ENCODE data around the gene ELF5. TPM values are rescaled to one million over a fixed set of nuclear protein-coding genes. Genes with fewer than 3 reads are reported as not detected.

ELF5 gene
- total and polyA plus RNA-seq, 10 of the 15 experiments (the other 5 are each of a cell fraction or from before 2014, with no cell fraction given): not detected

DNA sequence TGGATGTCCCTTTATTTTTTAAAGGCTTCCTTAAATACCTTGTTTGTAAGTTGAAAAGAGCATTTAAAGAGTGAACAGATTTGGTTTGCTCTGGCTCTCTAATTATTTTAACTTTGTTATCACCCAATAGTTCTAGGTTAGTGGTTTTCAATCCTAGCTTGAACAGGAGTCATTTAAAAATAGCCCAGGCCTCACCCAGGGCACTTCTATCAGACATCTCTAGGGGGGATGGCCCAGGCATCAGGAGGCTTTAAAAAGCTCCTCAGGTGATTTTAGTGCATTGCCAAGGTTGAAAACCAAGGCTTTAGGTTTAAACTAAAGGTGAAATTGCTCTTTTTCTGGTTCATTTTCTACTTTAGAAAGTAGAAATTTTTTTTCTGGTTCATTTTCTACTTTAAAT is 66.5 kb downstream of the ELF5 start:
- Histone ChIP-seq H3K79me2 (ENCODE audit: control insufficient read depth, insufficient read depth, low read length) (peaks cover 5% of the 10 kb centered on the region), H3K27me3 (replicated peaks in 1 of 2; ENCODE audit: control insufficient read depth in 2 of 2, insufficient read depth in 2 of 2, low read length in 1 of 2) (no peaks in the 10 kb centered on the region), H3K27ac (ENCODE audit: control insufficient read depth, insufficient read depth) (no peak overlapping the region), H3K4me1 (ENCODE audit: control insufficient read depth, insufficient read depth, low read length) (peaks cover 32% of the 10 kb centered on the region), H3K9me3 (replicated peaks; ENCODE audit: control insufficient read depth, insufficient read depth, low read length) (no peaks in the 10 kb centered on the region), H4K20me1 (ENCODE audit: control insufficient read depth, insufficient read depth) (no peaks in the 10 kb centered on the region), H3K4me3 (no peak overlapping the region), H2AFZ (ENCODE audit: control insufficient read depth, low read depth, low read length) (no peak overlapping the region), H3K4me2 (ENCODE audit: control insufficient read depth, insufficient read depth) (no peak overlapping the region), H3K36me3 (ENCODE audit: control insufficient read depth in 2 of 2, insufficient read depth in 2 of 2, low read length in 1 of 2) (peaks cover 0 to 13% of the 10 kb centered on the region in 2 experiments; a peak in 2 of 4 replicates), H3K9ac (ENCODE audit: control insufficient read depth, insufficient read depth, low read length) (no peak overlapping the region)
- CTCF ChIA-PET: interaction anchor here (1.2 to 2.1 kb wide), 2 partner anchors 45 to 81 kb away, joined by 3 to 12 read pairs; no protein-coding TSS in a partner anchor
- in situ Hi-C loops (cut with MboI) (no loop called here), intact Hi-C loops (cut with micrococcal nuclease; ENCODE audit: unreplicated experiment) (no loop called here)
- no peak for FAIRE-seq
- no peak for TF ChIP-seq PAX8 (IDR thresholded peaks at IDR 0.05)
- no peak for TF ChIP-seq MTA3 (IDR thresholded peaks at IDR 0.05; ENCODE audit: borderline replicate concordance, low read length)
- no peak for TF ChIP-seq GATAD2B (conservative IDR thresholded peaks at IDR 0.05; ENCODE audit: low read depth)
- no peak for TF ChIP-seq ZSCAN29 (IDR thresholded peaks at IDR 0.05)
- TF ChIP-seq ZNF207 (IDR thresholded peaks at IDR 0.05; ENCODE audit: borderline replicate concordance): no peak
- TF ChIP-seq POU2F2 (IDR thresholded peaks at IDR 0.05; ENCODE audit: borderline replicate concordance, low read depth, low read length): no peak
- TF ChIP-seq NKRF (conservative IDR thresholded peaks at IDR 0.05): no peak
- TF ChIP-seq FOXK2 (IDR thresholded peaks at IDR 0.05): no peak
- DNase-seq (ENCODE audit: low read depth, low spot score): no peak
- ATAC-seq: no peak
- RAD21 ChIA-PET (ENCODE audit: unreplicated experiment): no interaction called here
- SMC1A ChIA-PET (ENCODE audit: uncharacterized antibody, unreplicated experiment): interaction anchor here (2.5 kb wide), 1 partner anchor 30 kb away, joined by 6 read pairs; no protein-coding TSS in a partner anchor
- POLR2A ChIA-PET: no interaction called here
- BruUV-seq (replicated peaks): no TSS peak
